Small intestine (tissue), 7 donors: ENCODE data around the gene ZNF341. TPM values are rescaled to one million over a fixed set of nuclear protein-coding genes. Genes with fewer than 3 reads are reported as not detected.
"Not testable (repeated sequence)": the region's sequence is repeated elsewhere in the genome, so short reads cannot be mapped to it uniquely, and the experiment has no call there.

Experiments used
- DNase-seq, 2 donors: peaks; one replicate each; pipeline versions ENCODE4 v3.0.0 to v3.0.0-alpha.2; 2013
- FAIRE-seq: peaks from 2 replicates; lab custom pipeline; 2012; peaks lifted over from hg19 to GRCh38; lab: Jason Lieb, UNC
- H3K27ac ChIP-seq, 3 donors: one replicate each; pipeline ENCODE4 v1.5.1; 2013; ENCODE audit warnings: low read length in 2 of 3, mild to moderate bottlenecking in 2 of 3, control low read depth in 1 of 3, inconsistent platforms in 1 of 3, low read depth in 1 of 3, moderate library complexity in 1 of 3
- H3K27me3 ChIP-seq, 3 donors: one replicate each; pipeline ENCODE4 v1.6.1; 2013; ENCODE audit warnings: low read length in 3 of 3, inconsistent platforms in 1 of 3; ENCODE audit not compliant: control insufficient read depth in 3 of 3, insufficient read depth in 3 of 3
- H3K36me3 ChIP-seq, 3 donors: one replicate each; pipeline ENCODE4 v1.6.1; 2013; ENCODE audit warnings: low read length in 3 of 3, inconsistent platforms in 1 of 3, low read depth in 1 of 3, mild to moderate bottlenecking in 1 of 3, moderate library complexity in 1 of 3; ENCODE audit not compliant: control insufficient read depth in 3 of 3, insufficient read depth in 2 of 3
- H3K4me1 ChIP-seq, 3 donors: one replicate each; pipeline ENCODE4 v1.6.1; 2013; ENCODE audit warnings: low read length in 2 of 3, inconsistent platforms in 1 of 3, low read depth in 1 of 3, mild to moderate bottlenecking in 1 of 3, moderate library complexity in 1 of 3; ENCODE audit not compliant: control insufficient read depth in 3 of 3, insufficient read depth in 2 of 3
- H3K4me3 ChIP-seq, 3 donors: one replicate each; pipeline ENCODE4 v1.5.1; 2013; ENCODE audit warnings: low read length in 3 of 3, control low read depth in 1 of 3, inconsistent platforms in 1 of 3, low read depth in 1 of 3, mild to moderate bottlenecking in 1 of 3, moderate library complexity in 1 of 3
- H3K9me3 ChIP-seq, 2 donors: one replicate each; pipeline ENCODE4 v1.6.1; 2013; ENCODE audit warnings: low read depth in 1 of 2, low read length in 1 of 2; ENCODE audit not compliant: control insufficient read depth in 2 of 2, insufficient read depth in 1 of 2
- WGBS, 3 donors: extraction: QIAGEN DNeasy Blood & Tissue Kit; methylation state at CpG; one replicate each; pipeline ENCODE4 v1.1.7; 2013; 5-methylcytosine and 5-hydroxymethylcytosine counted together
- polyA plus RNA-seq, 4 donors: library from polyadenylated mRNA; stranded (reverse) in 3 of 4; unstranded in 1 of 4; fragments of 200-250 nt in 3 of 4; fragments of 120-200 nt in 1 of 4; gene quantifications; one replicate each; pipeline versions ENCODE4 v1.2.1 to v1.2.3, GENCODE V29; 2013
- donor health status: healthy with polysubstance abuse.
- donor health status: control.
- donor health status: control.
- donor health status: Bipolar disorder and iron deficiency.
- donor health status: healthy.

The ZNF341 gene
- polyA plus RNA-seq, 4 donors: 2.7 to 4.4 (median 3.4) TPM

GRCh38 chr20:33791959-33792597 lies 60.3 kb downstream of the ZNF341 start:
- DNase-seq (peak; percentile 48 to 50), FAIRE-seq (no peak)
- 37 to 64% (median 57%) methylated on average over 13 of the region's 13 CpGs for WGBS, 3 donors
- H3K27ac ChIP-seq: no peak overlapping the region
- peaks cover 0 to 15% (median 0%) of the 10 kb centered on the region in 3 donors for H3K36me3 ChIP-seq
- no peak overlapping the region for H3K4me3 ChIP-seq
- H3K4me1 ChIP-seq: peaks cover 0 to 27% (median 5%) of the 10 kb centered on the region in 3 donors
- no peaks in the 10 kb centered on the region for H3K27me3 ChIP-seq
- H3K9me3 ChIP-seq: no peaks in the 10 kb centered on the region

GRCh38 chr20:33792598-33792989 lies 60.8 kb downstream of the ZNF341 start:
- not testable (repeated sequence) for FAIRE-seq, H3K9me3 ChIP-seq, H3K4me3 ChIP-seq, H3K27me3 ChIP-seq, DNase-seq
- H3K36me3 ChIP-seq: peaks cover 0 to 15% (median 0%) of the 10 kb centered on the region in 3 donors
- peaks cover 0 to 28% (median 1%) of the 10 kb centered on the region in 3 donors for H3K4me1 ChIP-seq
- peak overlapping the region in 1 of 3 donors; percentile 48 for H3K27ac ChIP-seq
- WGBS, 3 donors: 55 to 68% (median 66%) methylated on average over 3 of the region's 3 CpGs

GRCh38 chr20:33793011-33793931 lies 61.5 kb downstream of the ZNF341 start:
- 66 to 72% (median 70%) methylated on average over 21 of the region's 21 CpGs for WGBS, 3 donors
- Histone ChIP-seq H3K27ac (peak overlapping the region in 1 of 3 donors; percentile 48), H3K9me3 (no peaks in the 10 kb centered on the region), H3K27me3 (no peaks in the 10 kb centered on the region), H3K36me3 (peaks cover 0 to 15% (median 0%) of the 10 kb centered on the region in 3 donors), H3K4me3 (no peak overlapping the region), H3K4me1 (peaks cover 0 to 28% (median 3%) of the 10 kb centered on the region in 3 donors)
- FAIRE-seq: no peak
- DNase-seq: peak in 1 of 2 donors; percentile 33

- peaks cover 0 to 4% (median 0%) of the 10 kb centered on the region in 3 donors for H3K36me3 ChIP-seq
- WGBS, 3 donors: 15 to 46% (median 29%) methylated on average over 9 of the region's 9 CpGs
- no peaks in the 10 kb centered on the region for H3K27me3 ChIP-seq
- FAIRE-seq: no peak
- DNase-seq: peak; percentile 85 to 89
- no peak overlapping the region for H3K4me3 ChIP-seq
- peaks cover 0 to 12% (median 3%) of the 10 kb centered on the region in 3 donors for H3K4me1 ChIP-seq
- no peaks in the 10 kb centered on the region for H3K9me3 ChIP-seq
- H3K27ac ChIP-seq: peak overlapping the region; percentile 77 to 91 (median 88)
Observed at GRCh38 chr20:33796263-33796906, 64.6 kb downstream of the ZNF341 start.

GRCh38 chr20:33796907-33797544 lies 65.2 kb downstream of the ZNF341 start:
- H3K4me1 ChIP-seq: peaks cover 0 to 12% (median 3%) of the 10 kb centered on the region in 3 donors
- no peaks in the 10 kb centered on the region for H3K9me3 ChIP-seq
- no peaks in the 10 kb centered on the region for H3K36me3 ChIP-seq
- H3K27me3 ChIP-seq: no peaks in the 10 kb centered on the region
- H3K27ac ChIP-seq: peak overlapping the region; percentile 77 to 91 (median 88)
- no peak overlapping the region for H3K4me3 ChIP-seq
- WGBS, 3 donors: 44 to 77% (median 57%) methylated on average over 5 of the region's 5 CpGs
- DNase-seq: peak in 1 of 2 donors; percentile 81
- FAIRE-seq: no peak

GRCh38 chr20:33798444-33798843 lies 66.6 kb downstream of the ZNF341 start:
- WGBS, 3 donors: 47 to 63% (median 48%) methylated on average over 4 of the region's 4 CpGs
- H3K27ac ChIP-seq: no peak overlapping the region
- H3K4me1 ChIP-seq: peaks cover 0 to 12% (median 3%) of the 10 kb centered on the region in 3 donors
- H3K36me3 ChIP-seq: no peaks in the 10 kb centered on the region
- H3K9me3 ChIP-seq: no peaks in the 10 kb centered on the region
- H3K4me3 ChIP-seq: no peak overlapping the region
- DNase-seq: peak in 1 of 2 donors; percentile 70
- FAIRE-seq: no peak
- no peaks in the 10 kb centered on the region for H3K27me3 ChIP-seq

GRCh38 chr20:33803921-33804337 lies 72.1 kb downstream of the ZNF341 start:
- H3K9me3 ChIP-seq: no peaks in the 10 kb centered on the region
- H3K27ac ChIP-seq: no peak overlapping the region
- no peaks in the 10 kb centered on the region for H3K27me3 ChIP-seq
- H3K4me3 ChIP-seq: no peak overlapping the region
- DNase-seq (no peak), FAIRE-seq (no peak)
- no peaks in the 10 kb centered on the region for H3K4me1 ChIP-seq
- H3K36me3 ChIP-seq: no peaks in the 10 kb centered on the region
- WGBS, 3 donors: 68 to 72% (median 71%) methylated on average over 2 of the region's 2 CpGs
